Measurements from ENCODE around the gene MYMK.

DNA sequence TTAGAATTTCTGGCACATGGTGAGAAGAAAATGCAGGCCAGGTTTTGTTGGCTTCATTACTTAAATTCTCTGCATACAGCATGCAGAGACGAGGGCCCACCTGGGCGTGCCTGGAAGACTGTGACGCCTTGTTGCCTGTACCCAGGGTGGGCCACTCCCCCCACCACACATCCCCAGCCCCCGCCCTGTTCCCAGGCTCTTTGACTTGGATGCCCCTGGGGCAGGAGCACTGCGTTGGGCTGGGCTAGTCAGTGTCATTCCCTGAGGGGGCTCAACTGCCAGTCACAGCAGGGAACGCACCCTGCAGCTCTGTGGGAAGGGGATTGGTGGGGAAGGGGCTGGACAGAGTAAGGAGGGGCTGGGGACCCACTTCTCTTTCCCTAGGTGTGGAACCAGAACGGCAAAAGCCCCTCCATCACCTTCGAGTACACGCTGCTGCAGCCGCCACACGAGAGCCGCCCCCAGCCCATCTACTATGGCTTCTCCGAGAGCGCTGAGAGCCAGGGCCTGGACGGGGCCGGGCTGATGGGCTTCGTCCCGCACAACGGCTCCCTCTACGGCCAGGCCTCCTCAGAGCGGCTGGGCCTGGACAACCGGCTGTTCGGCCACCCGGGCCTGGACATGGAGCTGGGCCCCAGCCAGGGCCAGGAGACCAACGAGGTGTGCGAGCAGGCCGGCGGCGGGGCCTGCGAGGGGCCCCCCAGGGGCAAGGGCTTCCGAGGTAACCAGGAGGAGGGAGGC, 29.4 kb upstream of the MYMK start:
- no peak for TF ChIP-seq HMGXB4 (CRISPR knock-in tag; IDR thresholded peaks at IDR 0.05; ENCODE audit: borderline replicate concordance in 1 of 2, low read depth in 1 of 2)
- TF ChIP-seq, protein P1, sequence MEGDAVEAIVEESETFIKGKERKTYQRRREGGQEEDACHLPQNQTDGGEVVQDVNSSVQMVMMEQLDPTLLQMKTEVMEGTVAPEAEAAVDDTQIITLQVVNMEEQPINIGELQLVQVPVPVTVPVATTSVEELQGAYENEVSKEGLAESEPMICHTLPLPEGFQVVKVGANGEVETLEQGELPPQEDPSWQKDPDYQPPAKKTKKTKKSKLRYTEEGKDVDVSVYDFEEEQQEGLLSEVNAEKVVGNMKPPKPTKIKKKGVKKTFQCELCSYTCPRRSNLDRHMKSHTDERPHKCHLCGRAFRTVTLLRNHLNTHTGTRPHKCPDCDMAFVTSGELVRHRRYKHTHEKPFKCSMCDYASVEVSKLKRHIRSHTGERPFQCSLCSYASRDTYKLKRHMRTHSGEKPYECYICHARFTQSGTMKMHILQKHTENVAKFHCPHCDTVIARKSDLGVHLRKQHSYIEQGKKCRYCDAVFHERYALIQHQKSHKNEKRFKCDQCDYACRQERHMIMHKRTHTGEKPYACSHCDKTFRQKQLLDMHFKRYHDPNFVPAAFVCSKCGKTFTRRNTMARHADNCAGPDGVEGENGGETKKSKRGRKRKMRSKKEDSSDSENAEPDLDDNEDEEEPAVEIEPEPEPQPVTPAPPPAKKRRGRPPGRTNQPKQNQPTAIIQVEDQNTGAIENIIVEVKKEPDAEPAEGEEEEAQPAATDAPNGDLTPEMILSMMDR (CRISPR knock-in tag; IDR thresholded peaks at IDR 0.05) = no peak
- TF ChIP-seq RXRA (CRISPR knock-in tag; IDR thresholded peaks at IDR 0.05) = no peak
- TF ChIP-seq CAMTA2 (CRISPR knock-in tag; IDR thresholded peaks at IDR 0.05; ENCODE audit: borderline replicate concordance) = no peak
- no peak for TF ChIP-seq GABPB1 (CRISPR knock-in tag; IDR thresholded peaks at IDR 0.05)
- no peak for TF ChIP-seq ZNF580 (CRISPR knock-in tag; IDR thresholded peaks at IDR 0.05; ENCODE audit: borderline replicate concordance, low read depth)
- TF ChIP-seq NFRKB (IDR thresholded peaks at IDR 0.05) = no peak
- no peak for TF ChIP-seq POLR2AphosphoS5 (IDR thresholded peaks at IDR 0.05; ENCODE audit: low read depth, low read length)
- TF ChIP-seq FOXM1 (CRISPR knock-in tag; IDR thresholded peaks at IDR 0.05) = no peak
- no peak for TF ChIP-seq POLR2A (IDR thresholded peaks at IDR 0.05; ENCODE audit: insufficient read depth in 1 of 2, low read depth in 2 of 2, low read length in 2 of 2)
- no peak for TF ChIP-seq EZH2 (conservative IDR thresholded peaks at IDR 0.05; ENCODE audit: low read depth, low read length)
- TF ChIP-seq, protein P2, sequence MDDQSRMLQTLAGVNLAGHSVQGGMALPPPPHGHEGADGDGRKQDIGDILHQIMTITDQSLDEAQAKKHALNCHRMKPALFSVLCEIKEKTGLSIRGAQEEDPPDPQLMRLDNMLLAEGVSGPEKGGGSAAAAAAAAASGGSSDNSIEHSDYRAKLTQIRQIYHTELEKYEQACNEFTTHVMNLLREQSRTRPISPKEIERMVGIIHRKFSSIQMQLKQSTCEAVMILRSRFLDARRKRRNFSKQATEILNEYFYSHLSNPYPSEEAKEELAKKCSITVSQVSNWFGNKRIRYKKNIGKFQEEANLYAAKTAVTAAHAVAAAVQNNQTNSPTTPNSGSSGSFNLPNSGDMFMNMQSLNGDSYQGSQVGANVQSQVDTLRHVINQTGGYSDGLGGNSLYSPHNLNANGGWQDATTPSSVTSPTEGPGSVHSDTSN (CRISPR knock-in tag; IDR thresholded peaks at IDR 0.05; ENCODE audit: borderline replicate concordance) = no peak
- TF ChIP-seq TCF7 (IDR thresholded peaks at IDR 0.05; ENCODE audit: low read depth) = no peak
- no peak for TF ChIP-seq TARDBP (CRISPR knock-in tag; IDR thresholded peaks at IDR 0.05)
